ENCODE results near the gene MLYCD.
"Not testable (repeated sequence)": the region's sequence is repeated elsewhere in the genome, so short reads cannot be mapped to it uniquely, and the experiment has no call there.

GRCh38 chr16:83950862-83951399 lies 52.0 kb downstream of the MLYCD start:
- not testable (repeated sequence) for TF ChIP-seq POLR2A (IDR thresholded peaks at IDR 0.05; ENCODE audit: low read length); GATA1 (IDR thresholded peaks at IDR 0.05; ENCODE audit: low read depth, low read length)

All from erythroblast (primary cell).